Colonic mucosa (tissue), 4 donors: Measurements from ENCODE around the gene PTPRN2. TPM values are rescaled to one million over a fixed set of nuclear protein-coding genes. Genes with fewer than 3 reads are reported as not detected.
"Not testable (repeated sequence)": the region's sequence is repeated elsewhere in the genome, so short reads cannot be mapped to it uniquely, and the experiment has no call there.

Experiments
- DNase-seq: peaks from one replicate; pipeline ENCODE4 v3.0.0-alpha.2; 2020
- H3K27ac ChIP-seq: fragments of 200-600 bp; one replicate; pipeline ENCODE4 v1.8.0; 2021
- H3K27me3 ChIP-seq: fragments of 200-600 bp; one replicate; pipeline ENCODE4 v1.8.0; 2021
- H3K36me3 ChIP-seq: fragments of 200-600 bp; one replicate; pipeline ENCODE4 v1.8.0; 2021
- H3K4me1 ChIP-seq: fragments of 200-600 bp; one replicate; pipeline ENCODE4 v1.8.0; 2021; ENCODE audit warnings: mild to moderate bottlenecking
- H3K4me3 ChIP-seq: fragments of 200-600 bp; one replicate; pipeline ENCODE4 v1.8.0; 2021
- H3K9ac ChIP-seq, 2 donors: one replicate each; pipeline ENCODE4 v1.7.0; 2013; ENCODE audit warnings: control low read depth in 2 of 2, low read depth in 2 of 2, low read length in 2 of 2
- H3K9me3 ChIP-seq: fragments of 200-600 bp; one replicate; pipeline ENCODE4 v1.8.0; 2021
- intact Hi-C: fragments of 100-400 bp; cut with DNase I; formaldehyde crosslinking; loops from one replicate; pipeline ENCODE4 v1.14.1; 2022
- total RNA-seq, 2 donors: library from RNA; stranded (reverse); fragmentation: NEBNext Ultra II Directional in 1 of 2; extraction: Animal tissue kit (Norgen Biotek cat#: 25700) in 1 of 2; gene quantifications; one replicate each; pipeline ENCODE4 v1.2.1, GENCODE V29; 2021
- TF ChIP-seq, protein P1 (sequence below): fragments of 200-600 bp; IDR thresholded peaks from one replicate; pipeline ENCODE4 v1.8.0; 2022; ENCODE audit warnings: antibody characterized with exemption, mild to moderate bottlenecking
- donor health status: healthy.
- donor health status: DM: no; HTN: no; CAD: no.
- donor health status: DM: no; HTN: no; CAD: no.

PTPRN2 gene
- total RNA-seq, 2 donors from 2014 or later, result 14.7 to 21.6 TPM

DNA sequence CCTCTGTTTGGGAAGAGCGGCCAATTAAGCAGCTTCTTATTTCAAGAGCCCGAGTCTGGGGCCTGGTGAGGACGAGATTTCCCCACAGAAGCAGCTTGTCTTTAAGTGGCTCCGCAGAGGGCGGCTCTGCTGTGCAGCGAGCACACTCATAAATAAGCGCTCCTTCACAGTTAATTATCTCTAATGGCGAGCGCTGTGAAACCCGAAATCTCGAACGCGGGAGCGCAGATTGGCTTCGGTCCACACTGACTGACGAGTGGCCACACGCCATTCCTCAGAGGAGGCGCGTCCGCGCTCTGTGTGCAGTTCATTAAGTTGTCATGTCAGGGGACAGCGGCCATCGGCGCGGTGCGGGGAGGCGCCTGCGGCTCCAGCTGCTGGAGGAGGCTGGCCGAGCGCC lies 689.9 kb downstream of the PTPRN2 start:
- Histone ChIP-seq H3K9ac (no peak overlapping the region), H3K4me3 (no peak overlapping the region), H3K9me3 (no peaks in the 10 kb centered on the region), H3K27me3 (no peaks in the 10 kb centered on the region), H3K4me1 (no peaks in the 10 kb centered on the region), H3K27ac (no peak overlapping the region), H3K36me3 (no peaks in the 10 kb centered on the region)
- TF ChIP-seq, protein P1, sequence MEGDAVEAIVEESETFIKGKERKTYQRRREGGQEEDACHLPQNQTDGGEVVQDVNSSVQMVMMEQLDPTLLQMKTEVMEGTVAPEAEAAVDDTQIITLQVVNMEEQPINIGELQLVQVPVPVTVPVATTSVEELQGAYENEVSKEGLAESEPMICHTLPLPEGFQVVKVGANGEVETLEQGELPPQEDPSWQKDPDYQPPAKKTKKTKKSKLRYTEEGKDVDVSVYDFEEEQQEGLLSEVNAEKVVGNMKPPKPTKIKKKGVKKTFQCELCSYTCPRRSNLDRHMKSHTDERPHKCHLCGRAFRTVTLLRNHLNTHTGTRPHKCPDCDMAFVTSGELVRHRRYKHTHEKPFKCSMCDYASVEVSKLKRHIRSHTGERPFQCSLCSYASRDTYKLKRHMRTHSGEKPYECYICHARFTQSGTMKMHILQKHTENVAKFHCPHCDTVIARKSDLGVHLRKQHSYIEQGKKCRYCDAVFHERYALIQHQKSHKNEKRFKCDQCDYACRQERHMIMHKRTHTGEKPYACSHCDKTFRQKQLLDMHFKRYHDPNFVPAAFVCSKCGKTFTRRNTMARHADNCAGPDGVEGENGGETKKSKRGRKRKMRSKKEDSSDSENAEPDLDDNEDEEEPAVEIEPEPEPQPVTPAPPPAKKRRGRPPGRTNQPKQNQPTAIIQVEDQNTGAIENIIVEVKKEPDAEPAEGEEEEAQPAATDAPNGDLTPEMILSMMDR, result no peak
- DNase-seq, result no peak
- intact Hi-C loops, result no loop called here

DNA sequence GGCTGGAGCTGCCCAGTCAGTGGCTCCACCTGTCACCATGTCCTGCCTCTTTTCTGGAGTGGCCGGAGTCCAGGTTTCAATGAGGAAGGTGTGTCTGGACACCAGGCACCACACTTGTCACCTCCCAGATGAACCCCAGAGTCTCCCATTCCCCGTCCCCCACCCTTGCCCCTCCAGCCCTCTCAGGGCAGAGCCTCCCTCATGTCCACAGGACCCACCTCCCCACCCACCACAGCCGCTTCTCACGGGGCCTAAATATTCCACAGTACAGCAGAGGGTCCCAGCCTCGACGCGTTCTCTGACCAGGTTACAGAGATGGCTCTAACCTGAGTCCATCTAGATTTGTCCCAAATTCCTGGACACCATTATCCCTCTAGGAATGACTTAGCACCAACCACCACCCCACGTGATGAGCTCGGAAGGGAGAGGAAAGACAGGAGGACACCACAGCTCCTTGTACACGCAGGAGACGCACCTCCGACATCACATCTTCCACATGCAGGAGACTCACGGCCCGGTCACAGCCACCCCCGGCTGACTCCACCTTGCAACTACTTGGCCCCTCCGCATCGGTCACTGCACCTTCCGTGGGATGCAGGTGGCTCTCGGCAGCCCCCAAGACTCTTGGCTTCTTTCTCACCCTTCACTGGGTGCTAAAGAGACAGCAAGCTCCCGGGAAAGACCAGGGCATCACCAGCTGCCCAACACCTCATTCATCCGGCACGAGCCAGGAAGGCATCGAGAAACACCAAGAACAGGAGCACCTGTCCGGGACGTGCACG lies 690.7 kb downstream of the PTPRN2 start:
- intact Hi-C loops, result no loop called here

DNA sequence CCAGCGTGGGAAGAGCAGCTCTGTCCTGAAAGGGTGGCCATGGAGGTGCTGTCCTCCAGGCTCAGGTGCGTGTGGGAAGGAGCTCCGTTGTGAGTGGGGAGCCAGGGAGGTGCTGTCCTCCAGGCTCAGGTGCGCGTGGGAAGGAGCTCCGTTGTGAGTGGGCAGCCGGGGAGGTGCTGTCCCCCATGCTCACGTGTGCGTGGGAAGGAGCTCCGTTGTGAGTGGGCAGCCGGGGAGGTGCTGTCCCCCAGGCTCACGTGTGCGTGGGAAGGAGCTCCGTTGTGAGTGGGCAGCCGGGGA lies 691.3 kb downstream of the PTPRN2 start:
- DNase-seq, H3K4me3 ChIP-seq, H3K27me3 ChIP-seq, H3K9ac ChIP-seq, H3K9me3 ChIP-seq, H3K27ac ChIP-seq, H3K4me1 ChIP-seq, H3K36me3 ChIP-seq, intact Hi-C loops: not testable (repeated sequence)

More for the DNA sequence above, 690.7 kb downstream of the PTPRN2 start:
- Histone ChIP-seq H3K36me3 (no peaks in the 10 kb centered on the region), H3K27me3 (no peaks in the 10 kb centered on the region), H3K9ac (no peak overlapping the region), H3K4me1 (no peaks in the 10 kb centered on the region), H3K27ac (no peak overlapping the region), H3K9me3 (no peaks in the 10 kb centered on the region), H3K4me3 (no peak overlapping the region)
- TF ChIP-seq, protein P1, result no peak
- DNase-seq, result no peak

DNA sequence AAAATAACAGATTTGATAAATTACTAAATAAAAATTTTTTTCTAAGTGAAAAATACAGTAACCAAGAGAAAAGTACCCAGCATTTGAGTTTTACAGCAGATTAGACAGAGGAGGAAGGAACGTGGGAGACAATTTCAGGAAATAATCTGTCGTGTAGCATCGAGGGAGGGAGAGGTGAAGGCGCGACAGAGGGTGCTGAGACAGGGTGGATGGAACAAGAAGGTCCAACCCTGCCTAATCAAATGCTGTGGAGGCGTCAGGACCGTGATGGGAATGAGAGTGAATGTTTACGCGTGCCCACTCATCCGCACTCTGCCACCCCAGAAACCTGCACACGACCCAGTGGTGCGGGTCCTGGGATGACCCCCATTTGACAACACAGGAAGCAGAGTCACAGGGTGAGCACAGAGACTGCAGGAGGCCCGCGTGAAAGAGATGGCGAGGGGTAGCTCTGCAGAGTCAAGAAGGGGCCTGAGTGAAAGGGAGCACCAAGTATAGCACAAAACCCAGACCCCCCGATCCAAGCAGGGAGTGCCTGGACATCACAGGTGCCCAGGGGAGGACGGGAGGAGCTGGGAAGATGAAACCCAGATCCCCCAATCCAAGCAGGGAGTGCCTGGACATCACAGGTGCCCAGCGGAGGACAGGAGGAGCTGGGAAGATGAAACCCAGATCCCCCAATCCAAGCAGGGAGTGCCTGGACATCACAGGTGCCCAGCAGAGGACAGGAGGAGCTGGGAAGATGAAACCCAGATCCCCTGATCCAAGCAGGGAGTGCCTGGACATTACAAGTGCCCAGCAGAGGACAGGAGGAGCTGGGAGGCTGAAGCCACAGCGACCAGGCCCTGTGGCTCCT lies 691.9 kb downstream of the PTPRN2 start:
- Histone ChIP-seq H3K27me3 (no peaks in the 10 kb centered on the region), H3K27ac (no peak overlapping the region), H3K4me3 (no peak overlapping the region), H3K36me3 (no peaks in the 10 kb centered on the region), H3K9me3 (no peaks in the 10 kb centered on the region), H3K9ac (no peak overlapping the region), H3K4me1 (no peaks in the 10 kb centered on the region)
- intact Hi-C loops, result no loop called here
- no peak for DNase-seq
- TF ChIP-seq, protein P1, result no peak

DNA sequence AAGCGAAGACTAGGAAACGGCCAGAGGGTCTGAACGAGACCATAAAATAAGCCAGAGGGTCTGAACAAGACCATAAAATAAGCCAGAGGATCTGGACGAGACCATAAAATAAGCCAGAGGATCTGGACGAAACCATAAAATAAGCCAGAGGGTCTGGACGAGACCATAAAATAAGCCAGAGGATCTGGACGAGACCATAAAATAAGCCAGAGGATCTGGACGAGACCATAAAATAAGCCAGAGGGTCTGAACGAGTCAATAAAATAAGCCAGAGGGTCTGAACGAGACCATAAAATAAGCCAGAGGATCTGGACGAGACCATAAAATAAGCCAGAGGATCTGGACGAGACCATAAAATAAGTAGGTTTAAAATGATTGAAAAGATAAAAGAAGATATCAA lies 692.5 kb downstream of the PTPRN2 start:
- H3K4me1 ChIP-seq, H3K36me3 ChIP-seq, DNase-seq, H3K27ac ChIP-seq, H3K27me3 ChIP-seq, H3K4me3 ChIP-seq, intact Hi-C loops, H3K9me3 ChIP-seq, H3K9ac ChIP-seq: not testable (repeated sequence)

DNA sequence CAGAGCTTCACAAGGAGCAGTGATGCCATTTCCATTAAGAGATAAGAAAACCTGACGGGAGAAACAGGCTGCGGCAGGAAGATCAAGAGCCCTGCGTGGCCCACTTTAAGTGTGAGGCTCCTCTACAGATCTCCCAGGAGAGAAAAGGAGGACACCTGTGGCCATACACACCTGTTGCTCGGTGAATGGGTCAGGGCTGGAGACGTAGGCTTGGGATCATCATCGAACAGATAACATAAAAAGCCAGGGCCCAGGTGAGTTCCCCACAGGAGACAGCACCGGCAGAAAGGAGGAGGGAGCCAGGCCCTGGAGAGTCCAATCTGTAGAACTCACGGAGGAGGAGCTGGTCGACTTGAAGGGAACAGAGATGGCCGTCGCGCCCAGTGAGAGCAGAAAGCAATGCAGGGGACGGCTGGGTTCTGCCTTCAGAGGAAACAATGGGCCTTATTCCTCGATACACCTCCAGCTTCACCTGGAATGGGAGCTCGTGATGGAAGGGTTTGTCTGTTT lies 694.0 kb downstream of the PTPRN2 start:
- H3K9ac ChIP-seq, result no peak overlapping the region
- no peak for DNase-seq

More for the DNA sequence above, 694.0 kb downstream of the PTPRN2 start:
- TF ChIP-seq, protein P1, result no peak
- H3K27me3 ChIP-seq, result no peaks in the 10 kb centered on the region
- no peak overlapping the region for H3K4me3 ChIP-seq
- H3K36me3 ChIP-seq, result no peaks in the 10 kb centered on the region
- H3K27ac ChIP-seq, result no peak overlapping the region
- no peaks in the 10 kb centered on the region for H3K9me3 ChIP-seq
- intact Hi-C loops, result no loop called here
- no peaks in the 10 kb centered on the region for H3K4me1 ChIP-seq
